ENCODE measurements around the gene PCIF1.

Gene PCIF1

DNA sequence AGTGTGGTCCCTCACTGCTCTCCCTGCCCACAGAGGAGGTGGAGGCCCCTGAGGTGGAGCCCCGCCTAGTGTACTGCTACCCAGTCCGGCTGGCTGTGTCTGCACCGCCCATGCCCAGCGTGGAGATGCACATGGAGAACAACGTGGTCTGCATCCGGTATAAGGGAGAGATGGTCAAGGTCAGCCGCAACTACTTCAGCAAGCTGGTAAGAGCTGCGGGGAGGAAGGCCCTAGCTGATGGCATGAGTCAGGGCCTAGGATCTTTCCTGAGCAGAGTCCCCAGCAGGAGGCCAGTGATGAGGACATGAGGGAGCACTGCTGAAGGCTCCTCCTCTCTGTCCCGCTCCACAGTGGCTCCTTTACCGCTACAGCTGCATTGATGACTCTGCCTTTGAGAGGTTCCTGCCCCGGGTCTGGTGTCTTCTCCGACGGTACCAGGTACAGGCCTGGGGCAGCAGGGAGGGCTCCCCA is 11.2 kb downstream of the PCIF1 start:
- DNase-seq (ENCODE audit: low spot score): peak; percentile 86
- Histone ChIP-seq H3K27me3 (ENCODE audit: insufficient read depth, poor library complexity, severe bottlenecking) (no peaks in the 10 kb centered on the region), H3K36me3 (ENCODE audit: low read depth) (peaks cover 98% of the 10 kb centered on the region), H3K27ac (ENCODE audit: poor library complexity, severe bottlenecking) (no peak overlapping the region), H3K9me3 (ENCODE audit: severe bottlenecking) (no peaks in the 10 kb centered on the region), H3K4me1 (ENCODE audit: insufficient read depth, poor library complexity, severe bottlenecking) (peaks cover 3% of the 10 kb centered on the region), H3K4me3 (ENCODE audit: severe bottlenecking) (no peak overlapping the region)
- ATAC-seq (ENCODE audit: low read depth): no peak
- TF ChIP-seq, protein P1, sequence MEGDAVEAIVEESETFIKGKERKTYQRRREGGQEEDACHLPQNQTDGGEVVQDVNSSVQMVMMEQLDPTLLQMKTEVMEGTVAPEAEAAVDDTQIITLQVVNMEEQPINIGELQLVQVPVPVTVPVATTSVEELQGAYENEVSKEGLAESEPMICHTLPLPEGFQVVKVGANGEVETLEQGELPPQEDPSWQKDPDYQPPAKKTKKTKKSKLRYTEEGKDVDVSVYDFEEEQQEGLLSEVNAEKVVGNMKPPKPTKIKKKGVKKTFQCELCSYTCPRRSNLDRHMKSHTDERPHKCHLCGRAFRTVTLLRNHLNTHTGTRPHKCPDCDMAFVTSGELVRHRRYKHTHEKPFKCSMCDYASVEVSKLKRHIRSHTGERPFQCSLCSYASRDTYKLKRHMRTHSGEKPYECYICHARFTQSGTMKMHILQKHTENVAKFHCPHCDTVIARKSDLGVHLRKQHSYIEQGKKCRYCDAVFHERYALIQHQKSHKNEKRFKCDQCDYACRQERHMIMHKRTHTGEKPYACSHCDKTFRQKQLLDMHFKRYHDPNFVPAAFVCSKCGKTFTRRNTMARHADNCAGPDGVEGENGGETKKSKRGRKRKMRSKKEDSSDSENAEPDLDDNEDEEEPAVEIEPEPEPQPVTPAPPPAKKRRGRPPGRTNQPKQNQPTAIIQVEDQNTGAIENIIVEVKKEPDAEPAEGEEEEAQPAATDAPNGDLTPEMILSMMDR (IDR thresholded peaks at IDR 0.05; ENCODE audit: poor library complexity, severe bottlenecking): no peak

DNA sequence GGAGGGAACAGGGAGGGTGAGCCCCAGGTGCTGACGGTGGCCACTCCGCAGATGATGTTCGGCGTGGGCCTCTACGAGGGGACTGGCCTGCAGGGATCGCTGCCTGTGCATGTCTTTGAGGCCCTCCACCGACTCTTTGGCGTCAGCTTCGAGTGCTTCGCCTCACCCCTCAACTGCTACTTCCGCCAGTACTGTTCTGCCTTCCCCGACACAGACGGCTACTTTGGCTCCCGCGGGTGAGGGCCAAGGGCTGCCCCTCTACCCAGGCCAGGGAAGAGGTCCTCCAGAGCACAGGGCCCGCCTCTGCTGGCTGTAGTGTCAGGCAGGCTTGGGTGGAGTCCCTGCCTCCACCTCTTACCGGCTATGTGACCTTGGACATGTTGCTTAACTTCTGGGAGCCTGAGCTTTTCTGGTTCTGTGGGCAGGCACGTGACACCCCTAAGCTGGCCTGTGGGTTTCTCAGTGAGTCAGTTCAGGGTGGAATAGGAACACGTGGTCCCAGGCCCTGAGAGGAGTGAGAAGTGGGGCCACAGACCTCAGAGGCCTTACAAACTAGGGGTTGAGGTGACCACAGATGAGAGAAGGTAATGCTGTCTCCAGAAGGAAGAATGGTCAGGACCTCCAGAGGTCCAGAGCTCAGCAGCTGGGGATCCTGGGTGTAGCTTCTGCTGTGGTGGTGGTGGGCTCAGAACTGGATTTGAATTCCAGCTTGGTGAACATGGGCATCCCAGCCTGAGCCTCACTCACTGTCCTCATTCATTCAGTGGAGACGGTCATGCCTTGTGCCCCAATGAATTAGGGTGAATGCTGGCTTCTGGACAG is 11.9 kb downstream of the PCIF1 start:
- TF ChIP-seq, protein P1 (IDR thresholded peaks at IDR 0.05; ENCODE audit: poor library complexity, severe bottlenecking): no peak
- peak; percentile 0; the same call in 2 of the 3 replicates for ATAC-seq (ENCODE audit: low read depth)

DNA sequence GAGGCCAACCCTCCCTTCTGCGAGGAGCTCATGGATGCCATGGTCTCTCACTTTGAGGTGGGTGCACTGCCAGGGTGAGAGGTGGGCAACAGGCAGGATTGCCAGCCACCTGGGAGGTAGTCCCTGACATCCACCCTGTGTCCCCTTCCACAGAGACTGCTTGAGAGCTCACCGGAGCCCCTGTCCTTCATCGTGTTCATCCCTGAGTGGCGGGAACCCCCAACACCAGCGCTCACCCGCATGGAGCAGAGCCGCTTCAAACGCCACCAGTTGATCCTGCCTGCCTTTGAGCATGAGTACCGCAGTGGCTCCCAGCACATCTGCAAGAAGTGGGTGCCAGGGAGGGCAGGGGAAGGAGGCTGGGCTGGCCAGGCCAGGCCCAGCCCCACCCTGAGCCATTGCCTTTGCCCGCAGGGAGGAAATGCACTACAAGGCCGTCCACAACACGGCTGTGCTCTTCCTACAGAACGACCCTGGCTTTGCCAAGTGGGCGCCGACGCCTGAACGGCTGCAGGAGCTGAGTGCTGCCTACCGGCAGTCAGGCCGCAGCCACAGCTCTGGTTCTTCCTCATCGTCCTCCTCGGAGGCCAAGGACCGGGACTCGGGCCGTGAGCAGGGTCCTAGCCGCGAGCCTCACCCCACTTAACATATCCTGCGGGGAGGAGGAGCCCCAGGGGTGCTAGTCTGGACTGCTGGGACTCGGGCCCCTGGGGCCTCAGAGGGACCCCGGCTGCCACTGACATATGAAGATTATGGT is 12.8 kb downstream of the PCIF1 start:
- Histone ChIP-seq H3K27ac (ENCODE audit: poor library complexity, severe bottlenecking) (no peak overlapping the region), H3K9me3 (ENCODE audit: severe bottlenecking) (no peaks in the 10 kb centered on the region), H3K4me3 (ENCODE audit: severe bottlenecking) (no peak overlapping the region), H3K36me3 (ENCODE audit: low read depth) (peaks cover 100% of the 10 kb centered on the region), H3K27me3 (ENCODE audit: insufficient read depth, poor library complexity, severe bottlenecking) (no peaks in the 10 kb centered on the region), H3K4me1 (ENCODE audit: insufficient read depth, poor library complexity, severe bottlenecking) (peaks cover 3% of the 10 kb centered on the region)
- TF ChIP-seq, protein P1 (IDR thresholded peaks at IDR 0.05; ENCODE audit: poor library complexity, severe bottlenecking): no peak
- ATAC-seq (ENCODE audit: low read depth): no peak
- DNase-seq (ENCODE audit: low spot score): peak; percentile 86

More for the DNA sequence above, 11.9 kb downstream of the PCIF1 start:
- H3K27ac ChIP-seq (ENCODE audit: poor library complexity, severe bottlenecking): no peak overlapping the region
- H3K4me1 ChIP-seq (ENCODE audit: insufficient read depth, poor library complexity, severe bottlenecking): peaks cover 3% of the 10 kb centered on the region
- peak; percentile 85 for DNase-seq (ENCODE audit: low spot score)
- H3K36me3 ChIP-seq (ENCODE audit: low read depth): peaks cover 98% of the 10 kb centered on the region
- H3K9me3 ChIP-seq (ENCODE audit: severe bottlenecking): no peaks in the 10 kb centered on the region
- H3K27me3 ChIP-seq (ENCODE audit: insufficient read depth, poor library complexity, severe bottlenecking): no peaks in the 10 kb centered on the region
- H3K4me3 ChIP-seq (ENCODE audit: severe bottlenecking): no peak overlapping the region

DNA sequence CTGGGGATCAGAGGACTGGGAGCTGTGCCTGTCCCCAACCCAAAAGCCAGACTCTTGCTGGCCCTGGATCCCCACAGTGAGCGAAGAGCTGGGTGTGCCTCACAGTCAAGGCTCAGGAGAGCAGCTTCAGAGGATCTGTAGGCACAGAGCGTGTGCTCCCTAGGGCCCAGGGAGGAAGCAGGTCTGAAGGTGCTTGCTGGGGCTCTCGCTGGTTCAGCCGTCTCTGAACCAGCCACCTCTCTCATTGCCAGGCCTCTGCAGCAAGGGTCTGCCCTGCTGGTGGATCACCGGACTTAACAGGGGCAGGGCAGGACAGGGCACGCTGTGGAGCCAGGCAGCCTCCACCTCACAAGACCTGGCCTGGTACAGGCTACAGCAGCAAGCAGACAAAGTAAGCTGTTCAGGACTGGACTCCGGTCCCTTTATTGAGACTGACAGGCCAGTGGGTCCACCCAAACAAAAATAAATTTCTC is 13.8 kb downstream of the PCIF1 start:
- peak; percentile 10; the same call in 2 of the 3 replicates for ATAC-seq (ENCODE audit: low read depth)
- no peaks in the 10 kb centered on the region for H3K9me3 ChIP-seq (ENCODE audit: severe bottlenecking)
- H3K4me3 ChIP-seq (ENCODE audit: severe bottlenecking): no peak overlapping the region
- peaks cover 100% of the 10 kb centered on the region for H3K36me3 ChIP-seq (ENCODE audit: low read depth)
- H3K4me1 ChIP-seq (ENCODE audit: insufficient read depth, poor library complexity, severe bottlenecking): peaks cover 3% of the 10 kb centered on the region
- no peak overlapping the region for H3K27ac ChIP-seq (ENCODE audit: poor library complexity, severe bottlenecking)
- TF ChIP-seq, protein P1 (IDR thresholded peaks at IDR 0.05; ENCODE audit: poor library complexity, severe bottlenecking): no peak
- H3K27me3 ChIP-seq (ENCODE audit: insufficient read depth, poor library complexity, severe bottlenecking): no peaks in the 10 kb centered on the region
- no peak for DNase-seq (ENCODE audit: low spot score)
